ENCODE measurements around the gene SGPL1. TPM values are rescaled to one million over a fixed set of nuclear protein-coding genes. Genes with fewer than 3 reads are reported as not detected.
A peak's percentile ranks its signal among the peaks of the same experiment; 100 is the strongest.

The SGPL1 gene
- total RNA-seq, 1 experiment from 2014 or later, result 52.6 TPM

GRCh38 chr10:70892631-70893030 is 76.9 kb downstream of the SGPL1 start:
- Mint-ChIP-seq H3K27ac (peak overlapping the region in 1 of 3 experiments; percentile 0; a peak in 1 of 7 replicates), H3K27me3 (ENCODE audit: low read depth) (peaks cover 2% of the 10 kb centered on the region; the same call in 1 of the 2 replicates), H3K4me1 (peaks cover 38 to 40% of the 10 kb centered on the region in 2 experiments), H3K36me3 (ENCODE audit: insufficient read depth in 1 of 3, low read depth in 3 of 3) (peaks cover 0 to 5% (median 0%) of the 10 kb centered on the region in 3 experiments; a peak in 2 of 7 replicates), H3K9me3 (peaks cover 0 to 3% of the 10 kb centered on the region in 2 experiments; a peak in 2 of 5 replicates), H3K4me3 (no peak overlapping the region)
- H3K23me2 ChIP-seq (ENCODE audit: insufficient read length, low read depth, low read length, poor library complexity, severe bottlenecking), result peaks cover under 1% of the 10 kb centered on the region
- DNase-seq, result no peak
- no peak overlapping the region for H4K8ac ChIP-seq (replicated peaks; ENCODE audit: insufficient read length, low read depth, low read length)
- no peak overlapping the region for H3T11ph ChIP-seq (ENCODE audit: low read length)
- H3K27ac ChIP-seq (ENCODE audit: insufficient read length, low read depth, low read length), result no peak overlapping the region
- no peak overlapping the region for H3K18ac ChIP-seq (ENCODE audit: insufficient read length, low read depth, low read length)
- no peak overlapping the region for H3K4me2 ChIP-seq (ENCODE audit: insufficient read depth, insufficient read length, low read length)
- H2BK120ac ChIP-seq (ENCODE audit: low read depth, low read length, poor library complexity, severe bottlenecking), result no peak overlapping the region
- no peak overlapping the region for H4K5ac ChIP-seq (ENCODE audit: insufficient read length, low read depth, low read length)
- H4K91ac ChIP-seq (ENCODE audit: insufficient read length, low read depth, low read length), result no peak overlapping the region
- no peak overlapping the region for H2AFZ ChIP-seq (ENCODE audit: low read length)
- H3K27me3 ChIP-seq (ENCODE audit: insufficient read depth, low read length), result no peaks in the 10 kb centered on the region
- no CpG with 5 or more reads among the region's 4 CpGs for WGBS (ENCODE audit: extremely low coverage, insufficient read length, low lambda C conversion rate)
- H3K56ac ChIP-seq (ENCODE audit: insufficient read length, low read depth, low read length), result no peak overlapping the region
- H2BK5ac ChIP-seq (ENCODE audit: insufficient read length, low read length), result no peak overlapping the region
- no peak overlapping the region for H3K4ac ChIP-seq (ENCODE audit: low read depth, low read length)
- H3K9ac ChIP-seq (ENCODE audit: extremely low read depth, insufficient read length, low read length), result no peak overlapping the region
- no peak overlapping the region for H2BK20ac ChIP-seq (ENCODE audit: low read depth, low read length, poor library complexity, severe bottlenecking)
- no peaks in the 10 kb centered on the region for H3K79me2 ChIP-seq (ENCODE audit: insufficient read depth, low read length)
- H2BK12ac ChIP-seq (ENCODE audit: insufficient read length, low read depth, low read length), result no peak overlapping the region
- TF ChIP-seq CTCF (conservative IDR thresholded peaks at IDR 0.05), result no peak
- no peak overlapping the region for H2BK15ac ChIP-seq (ENCODE audit: low read depth, low read length)
- no peaks in the 10 kb centered on the region for H4K20me1 ChIP-seq (ENCODE audit: control insufficient read depth, insufficient read depth, insufficient read length)
- H3K14ac ChIP-seq (ENCODE audit: insufficient read depth, low read length), result no peak overlapping the region
- no peaks in the 10 kb centered on the region for H3K79me1 ChIP-seq (ENCODE audit: insufficient read depth, low read depth, low read length, poor library complexity, severe bottlenecking)
- H3K9me3 ChIP-seq (ENCODE audit: control insufficient read depth, low read depth, low read length), result no peaks in the 10 kb centered on the region
- H3K23ac ChIP-seq (ENCODE audit: insufficient read length, low read depth, low read length), result no peak overlapping the region
- peaks cover 15% of the 10 kb centered on the region; the same call in 1 of the 2 replicates for H3K4me1 ChIP-seq (ENCODE audit: insufficient read depth, low read length)
- no peak overlapping the region for H2AK5ac ChIP-seq (ENCODE audit: insufficient read length, low read length)
